NCI-H69 (cell line): ENCODE results near the gene AGA.
A peak's percentile ranks its signal among the peaks of the same experiment; 100 is the strongest.

Experiments used
- DNase-seq: peaks from one replicate; lab custom pipeline; 2025; lab: John Stamatoyannopoulos, UW

The AGA gene

GRCh38 chr4:177447417-177448004 is 5.3 kb upstream of the AGA start:
- DNase-seq = peak; percentile 52

GRCh38 chr4:177446586-177446985 is 4.3 kb upstream of the AGA start:
- peak; percentile 37 for DNase-seq

- peak; percentile 90 for DNase-seq
Observed at GRCh38 chr4:177444911-177445736, 2.9 kb upstream of the AGA start.

- DNase-seq = peak; percentile 66
Observed at GRCh38 chr4:177441061-177441802, 1.0 kb downstream of the AGA start.

- DNase-seq = no peak
Observed at GRCh38 chr4:177436456-177436855, 5.8 kb downstream of the AGA start.

- no peak for DNase-seq
Observed at GRCh38 chr4:177434667-177435066, 7.6 kb downstream of the AGA start.

DNA sequence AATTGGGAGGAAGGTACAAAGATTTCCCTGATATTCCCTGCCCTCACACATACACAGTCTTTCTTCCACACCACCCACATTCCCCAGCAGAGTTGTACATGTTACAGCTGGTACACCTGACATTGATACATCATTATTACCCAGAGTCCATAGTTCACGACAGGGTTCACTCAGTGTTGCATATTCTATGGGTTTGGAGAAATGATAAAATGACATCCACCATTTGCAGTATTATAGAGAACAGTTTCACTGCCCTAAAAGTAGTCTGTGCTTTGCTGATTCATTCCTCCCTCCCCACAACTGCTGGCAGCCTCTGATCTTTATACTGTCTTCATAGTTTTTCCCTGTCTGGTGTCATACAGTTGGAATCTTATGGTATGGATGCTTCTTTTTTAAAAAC is 15.0 kb downstream of the AGA start:
- DNase-seq = no peak

DNA sequence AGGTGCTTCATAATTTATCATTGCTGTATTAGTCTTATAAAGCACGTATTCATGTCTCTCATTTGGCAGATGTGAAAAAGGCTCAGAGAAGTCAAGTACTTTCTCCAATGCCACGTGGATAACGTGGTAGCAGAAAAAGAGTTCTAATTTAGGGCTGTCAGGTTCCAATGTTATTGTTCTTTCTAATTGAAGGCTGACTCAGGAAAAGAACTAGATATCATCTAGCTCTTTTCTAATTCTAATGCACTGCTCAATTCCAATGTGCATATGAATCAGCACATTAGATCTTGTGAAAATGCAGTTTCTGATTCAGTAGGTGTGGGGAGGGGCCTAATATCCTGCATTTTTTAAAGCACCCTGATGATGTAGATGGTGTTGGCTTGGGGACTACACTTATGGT is 22.8 kb downstream of the AGA start:
- no peak for DNase-seq

DNA sequence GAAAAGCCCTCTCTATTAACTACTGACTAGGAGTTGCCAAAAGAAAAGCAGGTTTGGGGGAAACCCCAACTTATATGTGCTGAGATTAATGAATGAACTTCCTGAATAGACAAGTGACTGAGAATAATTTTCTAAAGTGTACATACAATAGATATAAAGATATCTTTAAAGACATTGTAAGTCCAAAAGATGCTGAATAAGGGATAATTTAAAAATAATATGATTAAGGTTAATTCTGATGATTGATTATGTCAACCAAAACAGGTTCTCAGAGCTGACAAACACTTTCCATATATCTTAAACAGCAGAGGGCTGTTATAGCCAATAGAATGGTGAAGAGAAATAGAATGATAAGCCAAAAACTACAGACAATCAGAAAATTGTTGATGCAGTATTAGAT is 28.6 kb downstream of the AGA start:
- DNase-seq = no peak

GRCh38 chr4:177413076-177413475 is 29.2 kb downstream of the AGA start:
- DNase-seq = no peak

DNA sequence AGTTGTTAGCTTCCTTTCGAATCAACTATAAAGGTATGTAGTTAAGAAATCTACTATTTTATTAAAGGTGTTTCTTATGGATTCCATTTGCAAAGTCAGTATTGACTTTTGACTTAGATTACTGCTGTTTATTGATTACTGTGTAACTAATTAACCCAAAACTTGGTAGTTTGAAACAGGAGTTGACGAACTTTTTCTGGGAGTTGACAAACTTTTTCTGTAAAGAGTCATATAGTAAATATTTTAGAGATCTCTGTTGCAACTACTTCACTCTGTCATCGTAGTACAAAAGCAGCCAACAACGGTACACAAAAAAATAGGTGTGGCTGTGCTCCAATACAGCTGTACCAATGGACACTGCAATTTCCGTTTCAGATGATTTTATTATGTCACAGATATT is 30.2 kb downstream of the AGA start:
- DNase-seq = no peak

DNA sequence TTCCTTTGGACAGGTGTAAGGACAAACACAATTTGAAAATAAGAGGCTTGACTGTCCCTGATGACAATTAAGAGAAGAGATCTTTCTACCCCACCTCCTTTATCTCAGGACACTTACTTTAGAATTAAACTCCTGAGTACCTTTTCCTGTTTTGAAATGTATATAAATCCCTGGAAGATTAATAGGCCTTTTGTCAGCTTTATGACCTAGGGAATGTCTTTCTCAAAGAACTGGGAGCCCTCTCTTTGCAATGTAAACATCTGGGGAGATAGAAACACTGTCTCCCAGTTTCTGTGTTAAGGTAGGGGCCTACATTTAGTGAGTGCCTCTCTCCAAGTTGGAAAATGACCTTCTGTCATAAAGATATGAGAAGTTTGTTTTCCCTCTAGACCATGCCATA is 31.7 kb downstream of the AGA start:
- peak; percentile 55 for DNase-seq

DNA sequence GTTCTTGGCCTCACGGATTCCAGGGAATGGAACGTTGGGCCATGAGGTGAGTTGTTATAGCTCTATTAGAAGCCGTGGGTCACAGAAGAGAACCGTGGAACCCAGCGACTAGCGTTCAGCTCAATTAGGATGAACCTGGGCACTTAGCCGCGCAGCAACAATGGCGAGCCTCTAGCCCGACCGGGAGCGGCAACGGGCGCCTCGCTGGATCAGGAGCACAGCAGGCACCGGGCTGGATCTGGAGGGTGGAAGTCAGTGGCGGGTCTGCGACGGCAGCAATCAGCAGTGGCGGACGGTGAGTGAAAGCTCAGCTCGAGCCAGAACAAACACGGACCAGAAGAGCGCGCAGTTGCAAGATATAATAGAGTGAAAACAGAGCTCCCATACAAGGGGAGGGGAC is 34.2 kb downstream of the AGA start:
- DNase-seq = no peak

DNA sequence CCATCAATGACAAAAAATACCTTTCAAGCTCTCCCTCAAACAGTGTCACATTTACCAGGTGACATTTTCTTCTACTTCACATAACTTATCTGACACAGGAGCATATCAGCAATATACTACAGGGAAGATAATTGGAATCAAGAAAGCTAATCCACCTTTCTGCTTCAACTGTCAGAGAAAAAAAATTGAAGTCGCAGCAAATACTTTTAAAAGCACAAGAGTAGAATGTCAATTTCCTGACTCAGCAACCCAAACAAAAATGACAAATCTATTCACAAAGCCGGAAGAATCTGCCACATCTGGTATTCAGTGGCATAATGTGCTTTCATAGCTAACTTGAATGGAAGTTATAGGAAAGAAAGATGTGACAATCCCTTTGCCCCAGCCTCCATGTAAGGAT is 36.7 kb downstream of the AGA start:
- DNase-seq = no peak

GRCh38 chr4:177404986-177405385 is 37.3 kb downstream of the AGA start:
- no peak for DNase-seq

- DNase-seq = no peak
Observed at GRCh38 chr4:177404342-177404741, 37.9 kb downstream of the AGA start.

DNA sequence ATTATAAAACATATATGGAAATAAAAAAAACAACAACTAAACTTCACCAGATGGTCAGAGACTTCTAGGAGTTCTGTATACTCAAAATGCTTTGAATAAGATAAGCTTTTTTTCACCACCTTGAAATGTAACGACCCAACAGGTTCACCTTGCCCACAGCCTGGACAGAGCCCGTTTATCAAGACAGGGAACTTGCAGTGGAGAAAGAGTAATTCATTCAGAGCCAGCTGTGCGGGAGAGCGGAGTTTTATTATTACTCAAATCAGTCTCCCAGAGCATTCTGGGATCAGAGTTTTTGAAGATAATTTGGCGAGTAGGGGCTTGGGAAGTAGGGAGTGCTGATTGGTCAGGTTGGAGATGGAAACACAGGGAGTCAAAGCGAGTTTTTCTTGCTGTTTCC is 38.5 kb downstream of the AGA start:
- peak; percentile 9 for DNase-seq

DNA sequence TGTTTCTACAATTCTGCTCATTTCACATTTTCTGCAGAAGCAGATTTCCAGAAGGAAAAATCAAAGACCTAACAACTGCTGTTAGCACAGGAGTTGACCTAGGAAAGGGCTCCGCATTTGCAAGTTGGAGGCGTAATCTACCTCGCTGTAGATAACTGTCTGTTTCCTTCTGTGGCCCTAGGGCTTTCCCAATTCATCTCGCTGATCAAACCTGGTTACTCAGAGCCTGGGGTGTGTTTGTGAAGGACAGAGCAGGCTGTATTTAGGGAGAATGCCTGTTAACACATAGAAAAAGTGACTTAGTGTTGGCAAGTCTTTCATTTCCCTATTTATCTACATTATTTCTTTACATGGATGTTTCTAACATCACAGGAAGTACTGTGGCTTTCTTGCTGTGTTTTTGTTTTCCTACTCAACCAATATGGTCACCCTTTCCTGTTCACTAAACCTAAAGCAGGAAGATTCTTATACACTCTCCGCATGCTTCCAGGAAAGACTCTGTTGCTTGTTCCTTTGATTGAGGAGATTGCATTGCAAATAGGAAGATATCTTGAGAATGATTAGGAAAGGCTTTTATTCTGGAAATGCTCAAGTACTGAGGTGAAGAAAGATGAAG is 40.5 kb downstream of the AGA start:
- peak; percentile 2 for DNase-seq

DNA sequence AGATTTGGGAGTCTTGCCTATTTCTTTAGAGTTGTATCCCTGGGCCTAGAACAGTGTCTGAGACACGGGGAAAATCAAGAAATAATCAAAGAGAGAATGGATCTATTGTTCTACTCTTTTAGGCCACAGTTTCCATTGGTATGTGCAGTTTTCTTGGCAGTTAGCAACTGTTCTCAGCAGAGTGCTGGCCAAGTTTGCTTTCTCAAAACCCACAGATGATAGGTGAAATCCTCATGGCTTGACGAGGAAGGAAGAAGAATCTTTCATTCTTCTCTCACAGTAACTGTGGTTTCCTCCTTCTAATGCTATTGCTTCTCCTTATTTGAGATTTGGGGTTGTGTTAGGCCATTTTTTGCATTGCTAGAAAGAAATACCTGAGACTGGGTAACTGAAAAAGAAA is 42.2 kb downstream of the AGA start:
- no peak for DNase-seq

DNA sequence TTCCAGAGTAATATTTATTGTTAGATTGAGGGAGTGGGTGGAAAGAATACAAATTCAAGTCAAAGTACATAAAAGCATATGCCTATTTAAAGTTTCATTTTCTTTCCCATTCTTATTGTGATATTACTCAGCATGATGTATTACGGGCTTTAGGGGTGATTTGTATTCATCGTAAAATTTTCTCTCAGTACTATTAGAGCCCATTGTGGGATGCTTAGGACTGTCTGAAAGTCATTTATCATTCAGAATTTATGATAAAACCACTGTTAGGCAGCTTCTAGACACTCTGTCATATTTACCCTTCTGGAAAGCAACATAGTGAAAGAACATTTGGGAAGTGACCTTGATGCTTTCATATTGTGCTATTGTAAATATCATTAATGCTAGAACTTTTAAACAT is 45.9 kb downstream of the AGA start:
- DNase-seq = peak; percentile 11

DNA sequence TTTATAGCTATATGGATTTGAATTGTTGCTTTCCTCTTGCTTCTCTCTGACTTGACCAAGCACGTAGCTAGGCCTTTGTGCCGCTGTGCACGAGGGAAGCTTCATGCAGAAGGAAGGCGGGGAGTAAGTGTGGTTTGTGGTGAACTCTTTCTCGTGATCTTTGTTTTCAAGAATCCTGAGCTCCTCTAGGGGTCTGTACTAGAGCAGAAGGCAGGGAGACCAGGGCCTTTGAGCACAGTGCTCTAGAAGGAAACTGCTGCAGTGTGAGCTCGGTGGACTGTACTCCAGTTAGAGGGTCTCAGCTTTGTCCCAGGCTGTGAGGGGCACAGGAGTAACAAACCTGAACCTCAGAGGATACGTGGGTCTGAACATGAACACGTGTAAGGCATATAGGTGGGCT is 49.0 kb downstream of the AGA start:
- no peak for DNase-seq

- DNase-seq = peak; percentile 9
Observed at GRCh38 chr4:177391953-177392352, 50.3 kb downstream of the AGA start.

DNA sequence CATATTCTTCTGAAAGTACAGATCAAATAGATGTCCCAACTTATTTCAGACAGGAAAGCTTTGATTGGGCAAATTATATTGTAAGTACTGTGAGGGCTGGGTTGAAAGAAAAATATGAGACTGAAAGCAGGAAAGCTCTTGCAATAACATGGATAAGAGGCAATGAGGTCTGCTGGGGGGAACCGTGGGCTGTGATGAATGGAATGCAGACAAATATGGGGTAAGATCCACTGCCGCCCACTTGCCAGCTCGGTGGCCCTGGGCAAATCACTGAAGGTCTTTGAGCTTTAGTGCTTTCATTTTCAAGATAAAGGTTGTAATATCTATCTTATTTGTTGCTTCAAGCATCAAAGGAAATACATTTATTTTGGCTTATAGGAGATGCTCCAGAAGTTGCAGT is 51.0 kb downstream of the AGA start:
- no peak for DNase-seq
